Superior temporal gyrus (tissue), 1 donor: ENCODE data around the gene TNFRSF8.
A peak's percentile ranks its signal among the peaks of the same experiment; 100 is the strongest.

Source experiments
- DNase-seq: peaks from one replicate; pipeline ENCODE4 v3.0.0-alpha.2; 2016; ENCODE audit errors: extremely low spot score

Gene TNFRSF8

DNA sequence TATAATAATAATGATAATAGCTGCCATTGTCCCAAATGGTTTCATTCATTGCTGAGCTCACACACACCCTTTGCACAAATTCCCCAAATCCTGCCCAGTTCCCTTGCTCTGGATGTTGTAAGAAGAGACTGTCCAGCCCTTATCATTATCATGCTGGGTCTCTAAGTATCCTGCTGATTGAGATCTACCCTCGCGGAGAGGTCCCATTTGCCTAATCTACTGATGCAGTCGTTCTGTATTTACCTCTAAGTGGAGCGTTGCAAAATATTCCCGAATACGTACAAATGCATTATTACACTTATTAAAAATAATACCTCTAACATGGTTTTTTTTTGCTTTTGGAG, 51.2 kb downstream of the TNFRSF8 start:
- DNase-seq = no peak

DNA sequence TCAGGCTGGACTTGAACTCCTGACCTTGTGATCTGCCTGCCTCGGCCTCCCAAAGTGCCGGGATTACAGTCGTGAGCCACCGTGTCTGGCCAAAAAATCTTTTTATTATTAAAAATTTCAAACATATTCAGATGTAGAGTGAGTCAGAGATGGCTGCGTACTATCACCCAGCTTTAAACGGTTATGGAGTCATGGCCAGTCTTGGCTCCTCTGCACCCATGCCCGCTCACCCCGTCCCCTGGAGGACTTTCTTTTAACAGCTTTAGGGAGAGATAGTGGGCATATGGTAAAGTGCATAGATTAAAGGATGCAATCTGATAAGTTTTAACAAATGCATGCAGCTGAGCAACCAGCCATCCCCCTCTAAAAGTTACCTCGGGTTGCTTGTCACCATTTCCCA, 51.8 kb downstream of the TNFRSF8 start:
- DNase-seq = no peak

DNA sequence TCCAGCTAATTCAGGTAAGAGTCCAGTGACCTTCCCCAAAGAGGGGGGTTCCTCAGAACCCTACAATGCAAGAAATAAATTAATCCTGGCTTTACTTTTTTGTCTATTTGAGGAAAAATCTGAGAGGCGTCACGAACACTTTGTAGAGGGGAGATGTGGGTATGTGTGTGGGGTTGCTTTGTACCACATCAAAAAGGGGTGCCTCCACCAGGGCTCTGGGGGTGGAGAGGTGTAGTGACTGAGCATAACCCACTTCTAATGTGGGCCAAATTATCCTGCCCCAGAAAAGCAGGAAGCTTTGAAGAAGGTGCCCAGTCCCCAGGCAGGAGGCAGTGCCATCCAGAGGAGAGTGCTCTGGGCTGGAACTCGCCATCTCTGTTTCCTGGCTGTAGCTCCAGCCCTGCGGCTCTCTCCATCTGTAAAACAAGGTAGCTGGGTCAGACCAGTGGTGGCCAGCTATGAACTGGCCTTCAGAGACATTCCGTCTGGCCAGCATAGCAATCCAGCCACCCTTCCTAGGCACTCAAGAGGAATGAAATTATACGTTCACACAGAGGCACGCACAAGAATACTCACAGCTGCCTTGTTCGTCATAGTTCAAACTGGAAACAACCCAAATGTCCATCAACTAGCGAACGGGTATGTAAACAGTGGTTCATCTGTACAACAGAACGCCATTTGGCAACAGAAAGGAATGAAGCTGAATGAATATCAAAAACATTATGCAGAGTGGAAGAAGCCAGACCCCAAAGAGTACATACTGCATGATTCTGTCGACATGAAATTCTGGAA, 58.3 kb downstream of the TNFRSF8 start:
- no peak for DNase-seq

DNA sequence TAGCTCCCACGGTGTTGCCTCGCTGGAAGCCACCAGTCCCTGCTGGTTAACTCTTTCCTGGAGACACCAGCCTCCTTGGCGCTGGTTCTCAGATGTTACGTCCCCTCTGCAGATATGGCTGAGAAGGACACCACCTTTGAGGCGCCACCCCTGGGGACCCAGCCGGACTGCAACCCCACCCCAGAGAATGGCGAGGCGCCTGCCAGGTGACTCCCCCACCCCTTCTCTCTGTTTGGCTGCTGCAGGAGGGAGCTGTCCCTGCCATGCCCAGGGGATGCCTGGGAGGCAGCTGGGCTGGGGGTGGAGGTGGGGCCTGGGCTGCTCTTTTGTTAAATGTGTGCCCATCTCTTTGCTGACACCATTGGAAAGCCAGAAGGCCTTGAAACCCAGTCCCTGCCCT, 60.1 kb downstream of the TNFRSF8 start:
- no peak for DNase-seq

DNA sequence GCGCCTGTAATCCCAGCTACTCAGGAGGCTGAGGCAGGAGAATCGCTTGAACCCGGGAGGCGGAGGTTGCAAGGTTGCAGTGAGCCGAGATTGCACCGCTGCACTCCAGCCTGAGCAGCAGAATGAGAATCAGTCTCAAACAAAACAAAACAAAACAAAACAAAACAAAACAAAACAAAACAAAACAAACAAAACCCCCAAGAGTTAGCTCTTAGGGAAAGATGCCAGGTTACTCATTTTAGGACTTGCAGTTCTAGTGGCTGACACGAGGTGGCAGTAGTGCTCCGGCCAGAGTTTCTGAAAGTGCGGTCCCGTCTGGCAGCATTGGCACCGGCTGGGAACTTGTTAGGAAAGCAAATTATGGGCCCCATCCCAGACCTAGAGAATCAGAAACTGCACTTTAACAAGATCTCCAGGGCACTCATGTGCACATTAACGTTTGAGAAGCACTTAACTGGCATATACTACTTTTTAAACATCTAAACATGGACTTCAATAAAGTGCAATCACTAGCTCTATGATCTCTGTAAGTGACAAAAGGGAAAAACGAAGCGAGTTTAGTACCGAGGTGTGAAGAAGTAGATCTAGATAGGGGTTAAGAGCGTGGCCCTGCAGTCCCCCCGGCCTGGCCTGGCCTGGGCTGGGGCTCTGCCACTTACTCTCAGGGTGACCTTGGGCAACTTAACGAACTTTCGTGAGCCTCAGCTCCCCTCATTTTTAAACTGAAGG, 61.8 kb downstream of the TNFRSF8 start:
- DNase-seq = peak; percentile 89

DNA sequence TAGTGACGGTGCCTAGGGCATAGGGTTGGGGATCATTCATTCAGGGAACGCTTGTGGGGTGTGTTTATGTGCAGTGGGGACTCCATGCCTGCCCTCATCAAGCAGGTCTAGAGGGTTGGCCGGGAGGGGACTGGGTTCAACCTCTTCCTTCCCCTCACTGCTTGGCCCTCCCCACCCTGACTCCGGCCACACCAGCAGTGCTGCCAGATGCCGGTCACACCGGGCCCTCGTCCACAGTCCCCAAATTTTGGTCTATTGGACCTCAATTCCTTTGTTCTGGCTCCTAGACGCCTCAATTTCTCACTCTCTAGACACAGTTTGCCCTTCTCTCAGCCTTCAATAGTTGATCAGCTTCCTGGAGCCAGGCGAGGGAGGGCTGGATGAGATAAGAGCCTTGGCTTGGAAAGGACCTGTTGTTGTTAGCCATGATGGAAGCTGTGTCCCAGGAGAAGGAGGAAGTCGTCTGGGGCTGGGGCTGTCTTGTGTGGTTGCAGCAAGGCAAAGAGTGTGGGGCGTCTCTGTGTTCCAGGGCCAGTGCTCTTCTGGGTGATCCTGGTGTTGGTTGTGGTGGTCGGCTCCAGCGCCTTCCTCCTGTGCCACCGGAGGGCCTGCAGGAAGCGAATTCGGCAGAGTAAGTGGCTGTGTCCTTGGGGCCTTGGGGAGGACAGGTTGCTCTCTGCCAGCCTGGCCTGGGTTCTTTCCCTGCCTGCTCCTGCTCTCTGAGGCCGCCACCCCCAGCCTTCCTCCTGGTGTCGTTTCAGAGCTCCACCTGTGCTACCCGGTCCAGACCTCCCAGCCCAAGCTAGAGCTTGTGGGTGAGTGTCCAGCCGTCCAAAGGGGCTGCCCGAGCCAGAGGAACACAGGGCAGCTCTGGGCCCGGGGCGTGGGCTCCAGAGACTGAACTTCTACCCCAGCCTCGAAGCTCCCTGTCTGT, 62.6 kb downstream of the TNFRSF8 start:
- no peak for DNase-seq

GRCh38 chr1:12126781-12127180, 63.7 kb downstream of the TNFRSF8 start:
- no peak for DNase-seq

DNA sequence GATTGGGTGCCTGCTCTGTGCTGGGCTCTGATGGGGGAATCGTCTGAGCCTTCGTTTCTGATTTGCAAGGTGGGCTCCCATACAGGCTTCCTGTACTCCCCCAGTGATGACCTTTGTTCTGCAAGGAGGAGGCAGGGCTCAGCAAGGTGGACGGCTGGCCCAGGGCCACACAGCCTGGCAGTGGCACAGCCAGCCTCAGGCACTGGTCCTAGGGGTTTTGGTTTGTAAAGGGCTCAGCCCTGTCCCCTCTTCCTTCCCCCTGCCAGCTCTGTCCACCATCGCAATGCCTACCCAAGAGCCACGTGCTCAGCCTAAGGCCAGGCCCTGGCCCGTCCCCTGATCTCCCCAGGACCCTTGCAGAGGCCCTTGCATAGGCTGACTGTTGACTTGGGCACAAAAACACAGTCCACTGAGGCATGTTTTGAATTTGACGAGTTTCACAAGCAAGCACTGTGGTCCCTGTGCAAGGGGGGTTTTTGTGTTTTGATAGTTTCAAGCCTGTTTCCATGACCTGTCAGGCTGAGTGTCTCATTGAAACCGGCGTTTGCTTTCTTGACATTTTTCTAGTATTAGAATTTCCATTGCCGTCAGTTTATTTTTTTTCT, 64.2 kb downstream of the TNFRSF8 start:
- DNase-seq = no peak

- no peak for DNase-seq
Measured at GRCh38 chr1:12128120-12128519, 65.0 kb downstream of the TNFRSF8 start.

GRCh38 chr1:12129624-12130023, 66.5 kb downstream of the TNFRSF8 start:
- no peak for DNase-seq

GRCh38 chr1:12130466-12131130, 67.5 kb downstream of the TNFRSF8 start:
- DNase-seq = no peak

GRCh38 chr1:12132078-12132477, 69.0 kb downstream of the TNFRSF8 start:
- DNase-seq = no peak

DNA sequence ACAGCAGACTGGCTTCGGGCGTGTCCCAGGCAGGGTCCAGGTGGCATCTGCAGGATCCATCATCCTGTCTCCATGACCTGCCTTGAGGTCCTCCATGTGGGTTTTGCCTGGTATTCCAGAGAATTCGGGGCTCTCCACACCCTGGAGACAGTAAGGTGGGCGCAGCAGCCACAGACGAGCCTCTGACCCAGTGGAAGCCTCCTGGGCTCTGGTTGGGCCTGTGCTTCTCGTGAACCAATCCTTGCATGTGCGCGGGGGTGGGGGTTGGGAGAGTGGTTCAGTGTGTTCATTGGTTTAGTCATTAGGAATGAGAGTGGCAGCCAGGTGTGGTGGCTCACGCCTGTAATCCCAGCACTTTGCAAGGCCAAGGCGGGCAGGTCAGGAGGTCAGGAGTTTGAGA, 71.6 kb downstream of the TNFRSF8 start:
- DNase-seq = no peak

- no peak for DNase-seq
Measured at GRCh38 chr1:12135612-12136011, 72.5 kb downstream of the TNFRSF8 start.

DNA sequence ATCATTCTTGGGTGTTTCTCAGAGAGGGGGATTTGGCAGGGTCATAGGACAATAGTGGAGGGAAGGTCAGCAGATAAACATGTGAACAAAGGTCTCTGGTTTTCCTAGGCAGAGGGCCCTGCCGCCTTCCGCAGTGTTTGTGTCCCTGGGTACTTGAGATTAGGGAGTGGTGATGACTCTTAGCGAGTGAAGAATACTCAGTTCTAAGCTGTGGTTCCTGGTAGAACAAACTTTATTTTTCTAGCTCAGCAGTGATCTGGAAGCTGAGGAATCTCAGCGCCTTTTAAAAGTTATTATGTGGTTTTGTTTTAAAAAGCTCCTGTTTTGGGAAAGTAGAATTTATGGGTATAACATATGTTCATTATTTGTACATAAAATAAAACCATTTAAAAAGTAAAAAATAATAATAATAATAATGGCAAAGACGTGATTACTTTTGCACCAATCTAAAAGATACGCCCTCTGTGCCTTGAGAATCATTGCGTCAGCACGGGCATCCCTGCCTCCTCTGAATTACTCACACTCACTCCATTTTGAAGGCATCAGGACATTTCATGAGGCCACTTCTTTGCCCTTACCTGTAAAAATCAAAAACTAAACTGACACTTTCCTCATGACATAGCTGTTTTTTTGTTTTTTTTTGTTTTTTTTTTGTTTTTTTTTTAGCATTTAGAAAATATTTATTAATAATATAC, 74.0 kb downstream of the TNFRSF8 start:
- no peak for DNase-seq

GRCh38 chr1:12138196-12139168, 75.4 kb downstream of the TNFRSF8 start:
- DNase-seq = no peak

DNA sequence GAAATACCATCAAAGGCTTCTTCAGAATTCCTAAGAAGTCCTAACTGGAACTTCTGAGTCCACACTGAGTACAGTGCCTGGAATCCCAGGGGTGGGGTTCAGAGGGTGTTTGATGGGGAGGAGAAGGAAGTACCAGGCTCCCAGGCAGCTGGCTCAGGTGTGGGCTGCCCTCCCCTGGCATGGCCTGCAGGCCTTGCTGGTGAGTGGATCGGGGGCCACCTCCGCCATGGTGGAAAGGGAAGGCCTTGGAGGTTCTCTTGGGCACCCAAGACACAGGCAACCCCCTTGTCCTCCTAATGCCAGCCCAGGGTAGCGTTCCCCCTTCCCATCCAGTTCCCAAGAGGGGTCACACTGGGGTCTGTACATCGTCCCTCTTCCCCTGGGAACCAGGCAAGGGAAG, 76.9 kb downstream of the TNFRSF8 start:
- DNase-seq = no peak

DNA sequence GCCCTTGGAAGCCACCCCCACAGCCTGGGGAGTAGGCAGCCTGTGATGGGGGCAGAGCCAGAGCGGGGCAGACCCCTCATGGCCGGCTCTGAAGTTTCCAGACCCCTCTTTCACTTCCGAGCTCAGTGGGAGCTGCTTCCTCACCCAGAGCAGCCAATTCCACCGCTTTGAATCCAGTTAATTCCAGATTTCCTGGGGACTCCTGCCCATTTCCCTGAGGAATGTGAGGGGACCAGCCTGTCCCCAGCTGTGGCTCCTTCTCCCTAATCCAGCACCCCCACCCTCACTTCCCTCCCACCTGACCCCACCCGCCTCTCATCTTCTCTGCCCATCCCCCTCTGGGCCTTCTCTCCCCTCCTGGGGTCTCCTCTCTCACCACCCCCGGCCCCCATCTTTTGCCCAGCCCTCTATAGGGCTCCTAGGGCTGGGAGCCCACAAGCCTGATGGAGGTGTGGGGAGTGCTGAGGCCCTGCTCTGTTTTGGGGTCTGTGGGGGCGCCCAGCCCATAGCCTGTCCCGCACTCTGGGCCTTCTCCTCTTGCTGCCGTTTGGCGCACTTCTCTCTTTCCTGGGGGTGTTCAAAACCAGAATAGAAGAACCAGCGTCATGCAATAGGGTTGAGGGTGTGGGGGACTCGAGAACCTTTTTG, 77.5 kb downstream of the TNFRSF8 start:
- no peak for DNase-seq
